HepG2 (cell line): ENCODE data around the gene RPUSD2. TPM values are rescaled to one million over a fixed set of nuclear protein-coding genes. Genes with fewer than 3 reads are reported as not detected.
A peak's percentile ranks its signal among the peaks of the same experiment; 100 is the strongest.

Experiments used
- HNF4A ChIP-seq: sonication (generic); formaldehyde crosslinking; IDR thresholded peaks from 2 replicates; pipeline ENCODE4 v1.4.0; 2020; ENCODE audit warnings: missing genetic modification reagents
- HNRNPLL ChIP-seq: fragments of 200-400 bp; formaldehyde crosslinking; IDR thresholded peaks from 2 replicates; pipeline ENCODE4 v1.6.1; 2017; ENCODE audit warnings: mild to moderate bottlenecking, low read depth, low read length; ENCODE audit not compliant: poor library complexity, severe bottlenecking
- PRMT3 ChIP-seq: sonication (generic); formaldehyde crosslinking; IDR thresholded peaks from 2 replicates; pipeline ENCODE4 v1.8.1; 2022; ENCODE audit warnings: low read depth, mild to moderate bottlenecking, moderate library complexity, missing genetic modification reagents, borderline replicate concordance
- SOX6 ChIP-seq, 2 experiments: fragments of 450-650 bp in 1 of 2; sonication (generic) in 1 of 2; formaldehyde crosslinking in 1 of 2; IDR thresholded peaks; 2 replicates each; pipeline versions ENCODE4 v1.4.0 to v1.6.1; 2017 to 2020; ENCODE audit warnings: antibody characterized with exemption in 1 of 2, mild to moderate bottlenecking in 1 of 2, missing genetic modification reagents in 1 of 2
- ZNF138 ChIP-seq: sonication (generic); formaldehyde crosslinking; IDR thresholded peaks from 2 replicates; pipeline ENCODE4 v1.5.0; 2020; ENCODE audit warnings: mild to moderate bottlenecking, low read depth, missing genetic modification reagents
- ZNF709 ChIP-seq: sonication (generic); formaldehyde crosslinking; IDR thresholded peaks from 2 replicates; pipeline ENCODE4 v1.5.0; 2020; ENCODE audit warnings: mild to moderate bottlenecking, missing genetic modification reagents
- polyA plus RNA-seq, 8 experiments: library from polyadenylated mRNA; depleted of rRNA in 3 of 8; stranded (reverse) in 7 of 8; unstranded in 1 of 8; fragments of >200 nt; fragmentation: Illumina TruSeq in 4 of 8; extraction: Trizol in 4 of 8; gene quantifications; 2 replicates each; pipeline versions ENCODE4 v1.2.1 to v1.2.3, GENCODE V29; 2011 to 2016; ENCODE audit warnings: low read depth in 4 of 8, missing spikeins in 1 of 8, mixed read lengths in 1 of 8; ENCODE audit not compliant: insufficient read depth in 1 of 8
- total RNA-seq, 5 experiments: library from RNA; depleted of rRNA; stranded (reverse); fragments of >200 nt; fragmentation: Illumina TruSeq; extraction: Trizol; gene quantifications; 2 replicates each; pipeline ENCODE4 v1.2.3, GENCODE V29; 2016; ENCODE audit warnings: low read depth in 1 of 5
- TF ChIP-seq, protein P1 (sequence below): sonication (generic); formaldehyde crosslinking; IDR thresholded peaks from 2 replicates; pipeline ENCODE4 v1.8.0; 2022; ENCODE audit warnings: mild to moderate bottlenecking, missing genetic modification reagents
- TF ChIP-seq, protein P2 (sequence below): sonication (generic); formaldehyde crosslinking; IDR thresholded peaks from 2 replicates; pipeline ENCODE4 v1.4.0; 2020; ENCODE audit warnings: missing genetic modification reagents
- TF ChIP-seq, protein P3 (sequence below), 2 experiments: sonication (generic) in 1 of 2; formaldehyde crosslinking in 1 of 2; IDR thresholded peaks; 2 replicates each; pipeline versions ENCODE4 v1.4.0 to v1.6.1; 2018 to 2020; ENCODE audit warnings: missing genetic modification reagents in 2 of 2, borderline replicate concordance in 1 of 2, low read depth in 1 of 2, mild to moderate bottlenecking in 1 of 2, missing biosample characterization in 1 of 2
- TF ChIP-seq, protein P4 (sequence below): sonication (generic); formaldehyde crosslinking; IDR thresholded peaks from 2 replicates; pipeline ENCODE4 v1.5.0; 2020; ENCODE audit warnings: missing genetic modification reagents, mild to moderate bottlenecking, borderline replicate concordance
- TF ChIP-seq, protein P5 (sequence below): IDR thresholded peaks from 2 replicates; pipeline ENCODE4 v1.6.1; 2016; ENCODE audit warnings: low read depth
- TF ChIP-seq, protein P6 (sequence below): sonication (generic); formaldehyde crosslinking; IDR thresholded peaks from 2 replicates; pipeline ENCODE4 v1.4.0; 2020; ENCODE audit warnings: mild to moderate bottlenecking, missing genetic modification reagents

RPUSD2 gene
- total and polyA plus RNA-seq, 2 of the 13 experiments (the other 11 are each of a cell fraction or from before 2014, with no cell fraction given), result 8.6 to 14.5 TPM

DNA sequence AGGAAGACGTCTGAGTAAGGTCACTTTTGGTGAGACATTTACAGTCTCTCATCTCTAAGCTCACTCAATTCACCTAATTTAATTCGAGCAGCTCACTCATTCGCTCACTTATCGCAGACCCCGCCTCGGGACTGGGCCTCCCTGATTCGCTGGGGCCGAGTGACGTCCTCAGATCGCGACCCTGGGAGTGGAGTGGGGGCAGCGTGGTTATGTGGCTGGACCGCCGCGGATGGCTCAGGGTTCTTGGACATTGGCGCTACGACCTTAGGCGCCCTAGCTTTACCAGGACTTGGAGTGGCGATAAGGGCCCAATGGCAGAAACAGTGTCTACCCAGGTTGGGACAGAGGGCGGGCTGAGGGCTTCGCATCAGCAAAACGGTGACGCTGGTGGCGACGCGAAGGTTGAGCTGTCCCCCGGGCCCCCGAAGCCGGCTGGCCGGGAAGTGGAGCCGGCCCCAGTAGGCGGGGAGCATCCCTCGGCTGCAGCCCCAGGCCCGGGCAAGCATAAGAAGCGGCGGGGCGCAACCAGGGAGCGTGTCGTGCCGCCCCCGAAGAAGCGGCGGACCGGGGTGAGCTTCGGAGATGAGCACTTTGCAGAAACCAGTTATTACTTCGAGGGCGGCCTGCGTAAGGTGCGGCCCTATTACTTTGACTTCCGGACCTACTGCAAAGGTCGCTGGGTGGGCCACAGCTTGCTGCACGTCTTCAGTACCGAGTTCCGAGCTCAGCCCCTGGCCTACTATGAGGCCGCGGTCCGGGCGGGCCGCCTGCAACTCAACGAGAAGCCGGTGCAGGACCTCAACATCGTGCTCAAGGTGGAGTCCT, at the start of gene RPUSD2 (continued):
- TF ChIP-seq, protein P1, sequence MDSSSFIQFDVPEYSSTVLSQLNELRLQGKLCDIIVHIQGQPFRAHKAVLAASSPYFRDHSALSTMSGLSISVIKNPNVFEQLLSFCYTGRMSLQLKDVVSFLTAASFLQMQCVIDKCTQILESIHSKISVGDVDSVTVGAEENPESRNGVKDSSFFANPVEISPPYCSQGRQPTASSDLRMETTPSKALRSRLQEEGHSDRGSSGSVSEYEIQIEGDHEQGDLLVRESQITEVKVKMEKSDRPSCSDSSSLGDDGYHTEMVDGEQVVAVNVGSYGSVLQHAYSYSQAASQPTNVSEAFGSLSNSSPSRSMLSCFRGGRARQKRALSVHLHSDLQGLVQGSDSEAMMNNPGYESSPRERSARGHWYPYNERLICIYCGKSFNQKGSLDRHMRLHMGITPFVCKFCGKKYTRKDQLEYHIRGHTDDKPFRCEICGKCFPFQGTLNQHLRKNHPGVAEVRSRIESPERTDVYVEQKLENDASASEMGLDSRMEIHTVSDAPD (CRISPR knock-in tag), result no peak
- TF ChIP-seq ZNF138 (CRISPR knock-in tag) (0 out of 2 replicates have a peak, but pooled peaks have one; percentile 59), HNRNPLL (peak; percentile 72), PRMT3 (CRISPR knock-in tag) (0 out of 2 replicates have a peak, but pooled peaks have one; percentile 29), HNF4A (CRISPR knock-in tag) (0 out of 2 replicates have a peak, but pooled peaks have one; percentile 21), SOX6 (IDR thresholded peaks at IDR 0.05) (no peak), SOX6 (CRISPR knock-in tag; IDR thresholded peaks at IDR 0.05) (peak; percentile 29; the same call in 1 of the 2 replicates), ZNF709 (0 out of 2 replicates have a peak, but pooled peaks have one; percentile 38)
- TF ChIP-seq, protein P2, sequence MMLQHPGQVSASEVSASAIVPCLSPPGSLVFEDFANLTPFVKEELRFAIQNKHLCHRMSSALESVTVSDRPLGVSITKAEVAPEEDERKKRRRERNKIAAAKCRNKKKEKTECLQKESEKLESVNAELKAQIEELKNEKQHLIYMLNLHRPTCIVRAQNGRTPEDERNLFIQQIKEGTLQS (CRISPR knock-in tag), result peak; percentile 31; the same call in 1 of the 2 replicates
- TF ChIP-seq, protein P3, sequence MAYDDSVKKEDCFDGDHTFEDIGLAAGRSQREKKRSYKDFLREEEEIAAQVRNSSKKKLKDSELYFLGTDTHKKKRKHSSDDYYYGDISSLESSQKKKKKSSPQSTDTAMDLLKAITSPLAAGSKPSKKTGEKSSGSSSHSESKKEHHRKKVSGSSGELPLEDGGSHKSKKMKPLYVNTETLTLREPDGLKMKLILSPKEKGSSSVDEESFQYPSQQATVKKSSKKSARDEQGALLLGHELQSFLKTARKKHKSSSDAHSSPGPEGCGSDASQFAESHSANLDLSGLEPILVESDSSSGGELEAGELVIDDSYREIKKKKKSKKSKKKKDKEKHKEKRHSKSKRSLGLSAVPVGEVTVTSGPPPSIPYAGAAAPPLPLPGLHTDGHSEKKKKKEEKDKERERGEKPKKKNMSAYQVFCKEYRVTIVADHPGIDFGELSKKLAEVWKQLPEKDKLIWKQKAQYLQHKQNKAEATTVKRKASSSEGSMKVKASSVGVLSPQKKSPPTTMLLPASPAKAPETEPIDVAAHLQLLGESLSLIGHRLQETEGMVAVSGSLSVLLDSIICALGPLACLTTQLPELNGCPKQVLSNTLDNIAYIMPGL (CRISPR knock-in tag; IDR thresholded peaks at IDR 0.05; ENCODE audit: borderline replicate concordance in 1 of 2, low read depth in 1 of 2), result peak; percentile 83 to 84
- TF ChIP-seq, protein P4, sequence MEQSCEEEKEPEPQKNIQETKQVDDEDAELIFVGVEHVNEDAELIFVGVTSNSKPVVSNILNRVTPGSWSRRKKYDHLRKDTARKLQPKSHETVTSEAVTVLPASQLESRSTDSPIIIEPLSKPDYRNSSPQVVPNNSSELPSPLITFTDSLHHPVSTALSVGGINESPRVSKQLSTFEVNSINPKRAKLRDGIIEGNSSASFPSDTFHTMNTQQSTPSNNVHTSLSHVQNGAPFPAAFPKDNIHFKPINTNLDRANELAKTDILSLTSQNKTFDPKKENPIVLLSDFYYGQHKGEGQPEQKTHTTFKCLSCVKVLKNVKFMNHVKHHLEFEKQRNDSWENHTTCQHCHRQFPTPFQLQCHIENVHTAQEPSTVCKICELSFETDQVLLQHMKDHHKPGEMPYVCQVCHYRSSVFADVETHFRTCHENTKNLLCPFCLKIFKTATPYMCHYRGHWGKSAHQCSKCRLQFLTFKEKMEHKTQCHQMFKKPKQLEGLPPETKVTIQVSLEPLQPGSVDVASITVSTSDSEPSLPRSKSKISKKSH (CRISPR knock-in tag), result peak; percentile 92; the same call in 1 of the 2 replicates
- TF ChIP-seq, protein P5, sequence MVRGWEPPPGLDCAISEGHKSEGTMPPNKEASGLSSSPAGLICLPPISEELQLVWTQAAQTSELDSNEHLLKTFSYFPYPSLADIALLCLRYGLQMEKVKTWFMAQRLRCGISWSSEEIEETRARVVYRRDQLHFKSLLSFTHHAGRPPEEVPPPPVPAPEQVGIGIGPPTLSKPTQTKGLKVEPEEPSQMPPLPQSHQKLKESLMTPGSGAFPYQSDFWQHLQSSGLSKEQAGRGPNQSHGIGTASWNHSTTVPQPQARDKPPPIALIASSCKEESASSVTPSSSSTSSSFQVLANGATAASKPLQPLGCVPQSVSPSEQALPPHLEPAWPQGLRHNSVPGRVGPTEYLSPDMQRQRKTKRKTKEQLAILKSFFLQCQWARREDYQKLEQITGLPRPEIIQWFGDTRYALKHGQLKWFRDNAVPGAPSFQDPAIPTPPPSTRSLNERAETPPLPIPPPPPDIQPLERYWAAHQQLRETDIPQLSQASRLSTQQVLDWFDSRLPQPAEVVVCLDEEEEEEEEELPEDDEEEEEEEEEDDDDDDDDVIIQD, result peak; percentile 50; the same call in 1 of the 2 replicates
- TF ChIP-seq, protein P6, sequence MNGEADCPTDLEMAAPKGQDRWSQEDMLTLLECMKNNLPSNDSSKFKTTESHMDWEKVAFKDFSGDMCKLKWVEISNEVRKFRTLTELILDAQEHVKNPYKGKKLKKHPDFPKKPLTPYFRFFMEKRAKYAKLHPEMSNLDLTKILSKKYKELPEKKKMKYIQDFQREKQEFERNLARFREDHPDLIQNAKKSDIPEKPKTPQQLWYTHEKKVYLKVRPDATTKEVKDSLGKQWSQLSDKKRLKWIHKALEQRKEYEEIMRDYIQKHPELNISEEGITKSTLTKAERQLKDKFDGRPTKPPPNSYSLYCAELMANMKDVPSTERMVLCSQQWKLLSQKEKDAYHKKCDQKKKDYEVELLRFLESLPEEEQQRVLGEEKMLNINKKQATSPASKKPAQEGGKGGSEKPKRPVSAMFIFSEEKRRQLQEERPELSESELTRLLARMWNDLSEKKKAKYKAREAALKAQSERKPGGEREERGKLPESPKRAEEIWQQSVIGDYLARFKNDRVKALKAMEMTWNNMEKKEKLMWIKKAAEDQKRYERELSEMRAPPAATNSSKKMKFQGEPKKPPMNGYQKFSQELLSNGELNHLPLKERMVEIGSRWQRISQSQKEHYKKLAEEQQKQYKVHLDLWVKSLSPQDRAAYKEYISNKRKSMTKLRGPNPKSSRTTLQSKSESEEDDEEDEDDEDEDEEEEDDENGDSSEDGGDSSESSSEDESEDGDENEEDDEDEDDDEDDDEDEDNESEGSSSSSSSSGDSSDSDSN (CRISPR knock-in tag), result peak; percentile 87
